K562 (cell line): ENCODE data around the gene TMEM245. TPM values are rescaled to one million over a fixed set of nuclear protein-coding genes. Genes with fewer than 3 reads are reported as not detected.

Source experiments
- ARHGAP35 ChIP-seq: fragments of 450-650 bp; IDR thresholded peaks from 2 replicates; pipeline ENCODE4 v1.6.1; 2018; ENCODE audit not compliant: partially characterized antibody
- ARID3A ChIP-seq: IDR thresholded peaks from 2 replicates; pipeline ENCODE4 v1.6.1; 2012; ENCODE audit warnings: low read depth, low read length, improper control_type of control experiment, borderline replicate concordance
- ATF3 ChIP-seq, 2 experiments: fragments of 450-650 bp in 1 of 2; sonication (generic) in 1 of 2; formaldehyde crosslinking in 1 of 2; IDR thresholded peaks in 1 of 2; conservative IDR thresholded peaks in 1 of 2; 2 replicates each; pipeline versions ENCODE4 v1.6.1 to v1.8.1; 2016 to 2023; ENCODE audit warnings: mild to moderate bottlenecking in 2 of 2, moderate library complexity in 2 of 2, inconsistent platforms in 1 of 2, missing genetic modification reagents in 1 of 2
- BCOR ChIP-seq: fragments of 450-650 bp; IDR thresholded peaks from 2 replicates; pipeline ENCODE4 v1.6.1; 2016
- CUX1 ChIP-seq: fragments of 200-800 bp; sonication (Bioruptor generic); IDR thresholded peaks from 2 replicates; pipeline ENCODE4 v1.6.1; 2016; ENCODE audit warnings: missing genetic modification characterization, missing compliant biosample characterization
- DPF2 ChIP-seq: fragments of 450-650 bp; IDR thresholded peaks from 2 replicates; pipeline ENCODE4 v1.6.1; 2016
- FOSL1 ChIP-seq: fragments of 200-800 bp; sonication (Bioruptor generic); conservative IDR thresholded peaks from 2 replicates; pipeline ENCODE4 v1.6.1; 2016; ENCODE audit warnings: missing genetic modification characterization, missing compliant biosample characterization
- FOXK2 ChIP-seq, 2 experiments: fragments of 450-650 bp; IDR thresholded peaks in 1 of 2; conservative IDR thresholded peaks in 1 of 2; 2 replicates each; pipeline ENCODE4 v1.6.1; 2016; ENCODE audit warnings: low read depth in 2 of 2, mild to moderate bottlenecking in 1 of 2
- FOXM1 ChIP-seq, 2 experiments: fragments of 450-650 bp in 1 of 2; sonication (generic) in 1 of 2; formaldehyde crosslinking in 1 of 2; IDR thresholded peaks; 2 replicates each; pipeline versions ENCODE4 v1.6.1 to v1.9.0; 2017 to 2022; ENCODE audit warnings: low read depth in 2 of 2, mild to moderate bottlenecking in 2 of 2, missing genetic modification reagents in 1 of 2, moderate library complexity in 1 of 2
- KDM1A ChIP-seq, 2 experiments: fragments of 450-650 bp; IDR thresholded peaks; 2 replicates each; pipeline ENCODE4 v1.6.1; 2016; ENCODE audit warnings: mild to moderate bottlenecking in 2 of 2
- MYBL2 ChIP-seq, 2 experiments: fragments of 450-650 bp in 1 of 2; sonication (generic) in 1 of 2; formaldehyde crosslinking in 1 of 2; IDR thresholded peaks; 2 replicates each; pipeline versions ENCODE4 v1.6.1 to v1.8.1; 2017 to 2022; ENCODE audit warnings: borderline replicate concordance in 1 of 2, inconsistent platforms in 1 of 2, low read depth in 1 of 2, mild to moderate bottlenecking in 1 of 2, missing genetic modification reagents in 1 of 2, moderate library complexity in 1 of 2
- POLR2A ChIP-seq: fragments of 450-650 bp; conservative IDR thresholded peaks from 2 replicates; pipeline ENCODE4 v1.6.1; 2016
- RNF2 ChIP-seq: sonication (generic); IDR thresholded peaks from 2 replicates; pipeline ENCODE4 v1.6.1; 2016
- SMARCE1 ChIP-seq: fragments of 450-650 bp; IDR thresholded peaks from 2 replicates; pipeline ENCODE4 v1.7.1; 2016; ENCODE audit warnings: mild to moderate bottlenecking
- SUPT5H ChIP-seq: fragments of 450-650 bp; IDR thresholded peaks from 2 replicates; pipeline ENCODE4 v1.6.1; 2016
- TBL1XR1 ChIP-seq, 2 experiments: IDR thresholded peaks; 2 replicates each; pipeline ENCODE4 v1.6.1; 2012; ENCODE audit warnings: improper control_type of control experiment in 2 of 2, low read length in 2 of 2, mild to moderate bottlenecking in 1 of 2
- TBP ChIP-seq: optimal IDR thresholded peaks from 2 replicates; pipeline ENCODE3; 2011; ENCODE audit warnings: low read depth, low read length, improper control_type of control experiment
- VEZF1 ChIP-seq: fragments of 200-800 bp; sonication (Bioruptor generic); IDR thresholded peaks from 2 replicates; pipeline ENCODE4 v1.6.1; 2017; ENCODE audit warnings: missing genetic modification characterization, missing compliant biosample characterization
- polyA plus RNA-seq, 8 experiments: library from polyadenylated mRNA; depleted of rRNA in 4 of 8; stranded (reverse) in 5 of 8; unstranded in 3 of 8; fragments of >200 nt; fragmentation: Nextera tagmentation in 2 of 8; fragmentation: Illumina TruSeq in 1 of 8; extraction: Ambion mirVana in 2 of 8; extraction: Trizol in 1 of 8; gene quantifications; 2 replicates each; pipeline versions ENCODE4 v1.2.1 to v1.2.3, GENCODE V29; 2011 to 2014; ENCODE audit warnings: inconsistent platforms in 1 of 8, missing spikeins in 1 of 8
- total RNA-seq, 7 experiments: library from RNA; depleted of rRNA in 6 of 7; stranded (reverse); fragments of >200 nt in 6 of 7; fragmentation: Illumina TruSeq in 2 of 7; extraction: Trizol in 2 of 7; gene quantifications; 2 replicates each; pipeline versions ENCODE4 v1.2.1 to v1.2.3, GENCODE V29; 2011 to 2021; ENCODE audit warnings: low replicate concordance in 1 of 7

TMEM245 gene
- total and polyA plus RNA-seq, 9 of the 15 experiments (the other 6 are each of a cell fraction or from before 2014, with no cell fraction given) = 8.5 to 43.2 (median 24.3) TPM

GRCh38 chr9:109120204-109120789 lies 550 bp upstream of the TMEM245 start (continued):
- TF ChIP-seq ARID3A = peak; percentile 68; the same call in 1 of the 2 replicates
- peak; percentile 37; the same call in 1 of the 2 replicates for TF ChIP-seq DPF2
- TF ChIP-seq POLR2A = peak; percentile 50; the same call in 1 of the 2 replicates
- no peak for TF ChIP-seq ARHGAP35
- TF ChIP-seq CUX1 (CRISPR knock-in tag) = 0 out of 2 replicates have a peak, but pooled peaks have one; percentile 35
- peak; percentile 59; a peak in 2 of 4 replicates for TF ChIP-seq KDM1A (IDR thresholded peaks at IDR 0.05)
- TF ChIP-seq FOSL1 (tag) = 0 out of 2 replicates have a peak, but pooled peaks have one; percentile 12
- 0 out of 4 replicates have a peak, but pooled peaks of 1 of the 2 experiments have one; percentile 19 for TF ChIP-seq TBL1XR1 (IDR thresholded peaks at IDR 0.05; ENCODE audit: low read length in 2 of 2)
- no peak for TF ChIP-seq ATF3 (IDR thresholded peaks at IDR 0.05)
- peak; percentile 33; the same call in 1 of the 2 replicates for TF ChIP-seq ATF3 (CRISPR knock-in tag; conservative IDR thresholded peaks at IDR 0.05)
- TF ChIP-seq SUPT5H = peak; percentile 47; the same call in 1 of the 2 replicates
- 0 out of 2 replicates have a peak, but pooled peaks have one; percentile 7 for TF ChIP-seq FOXM1 (IDR thresholded peaks at IDR 0.05; ENCODE audit: low read depth)
- TF ChIP-seq FOXM1 (CRISPR knock-in tag; IDR thresholded peaks at IDR 0.05; ENCODE audit: low read depth) = no peak
- TF ChIP-seq RNF2 = 0 out of 2 replicates have a peak, but pooled peaks have one; percentile 15
- TF ChIP-seq MYBL2 (IDR thresholded peaks at IDR 0.05; ENCODE audit: low read depth) = peak; percentile 78
- no peak for TF ChIP-seq MYBL2 (CRISPR knock-in tag; IDR thresholded peaks at IDR 0.05; ENCODE audit: borderline replicate concordance)
- 0 out of 2 replicates have a peak, but pooled peaks have one; percentile 14 for TF ChIP-seq BCOR
- TF ChIP-seq VEZF1 (CRISPR knock-in tag) = peak; percentile 70
- TF ChIP-seq FOXK2 (conservative IDR thresholded peaks at IDR 0.05 in 1 of 2, IDR thresholded peaks at IDR 0.05 in 1 of 2; ENCODE audit: low read depth in 2 of 2) = peak in 1 of 2 experiments; percentile 9; a peak in 1 of 4 replicates
- peak; percentile 68 for TF ChIP-seq TBP
- 0 out of 2 replicates have a peak, but pooled peaks have one; percentile 21 for TF ChIP-seq SMARCE1
